GM12873 (cell line): ENCODE data around the gene GMEB1.

Experiments
- TF ChIP-seq, protein P1 (sequence below): IDR thresholded peaks from 2 replicates; pipeline ENCODE4 v1.5.1; 2012; ENCODE audit warnings: low read depth, mild to moderate bottlenecking, moderate library complexity, low read length, control low read depth; ENCODE audit not compliant: insufficient read depth; ENCODE audit errors: missing control alignments

GMEB1 gene

DNA sequence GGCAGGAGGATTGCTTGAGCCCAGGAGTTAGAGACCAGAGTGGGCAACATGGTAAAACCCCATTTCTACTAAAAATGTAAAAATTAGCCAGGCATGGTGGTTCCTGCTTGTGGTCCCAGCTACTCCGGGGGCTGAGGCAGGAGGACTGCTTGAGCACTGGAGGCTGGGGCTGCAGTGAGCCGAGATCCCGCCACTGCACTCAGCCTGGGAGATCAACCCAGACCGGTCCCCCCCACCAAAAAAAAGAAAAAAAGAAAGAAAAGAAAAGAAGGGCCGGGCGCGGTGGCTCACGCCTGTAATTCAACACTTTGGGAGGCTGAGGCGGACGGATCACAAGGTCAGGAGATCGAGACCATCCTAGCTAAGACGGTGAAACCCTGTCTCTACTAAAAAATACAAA lies 1.8 kb upstream of the GMEB1 start:
- TF ChIP-seq, protein P1, sequence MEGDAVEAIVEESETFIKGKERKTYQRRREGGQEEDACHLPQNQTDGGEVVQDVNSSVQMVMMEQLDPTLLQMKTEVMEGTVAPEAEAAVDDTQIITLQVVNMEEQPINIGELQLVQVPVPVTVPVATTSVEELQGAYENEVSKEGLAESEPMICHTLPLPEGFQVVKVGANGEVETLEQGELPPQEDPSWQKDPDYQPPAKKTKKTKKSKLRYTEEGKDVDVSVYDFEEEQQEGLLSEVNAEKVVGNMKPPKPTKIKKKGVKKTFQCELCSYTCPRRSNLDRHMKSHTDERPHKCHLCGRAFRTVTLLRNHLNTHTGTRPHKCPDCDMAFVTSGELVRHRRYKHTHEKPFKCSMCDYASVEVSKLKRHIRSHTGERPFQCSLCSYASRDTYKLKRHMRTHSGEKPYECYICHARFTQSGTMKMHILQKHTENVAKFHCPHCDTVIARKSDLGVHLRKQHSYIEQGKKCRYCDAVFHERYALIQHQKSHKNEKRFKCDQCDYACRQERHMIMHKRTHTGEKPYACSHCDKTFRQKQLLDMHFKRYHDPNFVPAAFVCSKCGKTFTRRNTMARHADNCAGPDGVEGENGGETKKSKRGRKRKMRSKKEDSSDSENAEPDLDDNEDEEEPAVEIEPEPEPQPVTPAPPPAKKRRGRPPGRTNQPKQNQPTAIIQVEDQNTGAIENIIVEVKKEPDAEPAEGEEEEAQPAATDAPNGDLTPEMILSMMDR, result no peak

- TF ChIP-seq, protein P1, result no peak
Observed at GRCh38 chr1:28668956-28669723, 556 bp downstream of the GMEB1 start.

DNA sequence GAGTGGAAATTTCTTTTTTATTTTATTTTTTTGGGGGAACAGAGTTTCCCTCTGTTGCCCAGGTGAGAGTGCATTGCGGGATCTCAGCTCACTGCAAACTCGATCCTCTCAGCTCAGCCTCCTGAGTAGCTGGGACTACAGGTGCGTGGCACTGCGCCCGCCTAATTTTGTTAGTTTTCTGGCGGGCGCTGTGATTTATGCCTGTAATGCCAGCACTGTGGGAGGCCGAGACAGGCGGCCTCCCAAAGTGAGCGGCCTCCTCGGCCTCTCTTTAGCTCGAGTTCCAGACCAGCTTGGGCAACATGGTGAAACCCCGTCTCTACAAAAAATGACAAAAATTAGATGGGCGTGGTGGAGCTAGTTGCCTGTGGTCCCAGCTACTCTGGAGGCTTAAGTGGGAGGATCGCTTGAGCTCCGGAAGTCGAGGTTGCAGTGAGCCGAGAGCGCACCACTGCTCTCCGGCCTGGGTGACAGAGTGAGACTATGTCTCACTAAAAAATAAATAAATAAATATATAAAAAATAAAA lies 2.7 kb downstream of the GMEB1 start:
- TF ChIP-seq, protein P1, result no peak

DNA sequence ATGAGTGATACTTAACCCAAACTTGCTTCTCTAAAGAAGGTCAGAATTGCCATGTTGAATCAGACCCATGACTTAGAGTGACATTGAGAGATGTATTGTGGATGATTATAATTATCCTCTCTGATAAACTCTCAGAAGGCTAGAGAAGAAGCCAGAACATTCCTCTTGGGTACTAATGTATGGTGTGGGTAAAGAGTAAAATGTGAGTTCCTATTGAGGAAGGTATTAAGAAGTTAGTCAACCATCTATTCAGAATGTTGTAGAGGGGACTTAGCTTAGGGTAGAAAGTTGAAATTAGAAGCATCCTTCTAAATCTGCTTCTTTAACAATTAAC lies 7.3 kb downstream of the GMEB1 start:
- TF ChIP-seq, protein P1, result no peak

- TF ChIP-seq, protein P1, result no peak
Observed at GRCh38 chr1:28680151-28680550, 11.6 kb downstream of the GMEB1 start.

GRCh38 chr1:28682840-28683239 lies 14.3 kb downstream of the GMEB1 start:
- TF ChIP-seq, protein P1, result no peak

GRCh38 chr1:28684937-28685336 lies 16.4 kb downstream of the GMEB1 start:
- TF ChIP-seq, protein P1, result no peak
